RWPE2 (cell line): ENCODE data around the gene RGL1.

Source experiments
- ATAC-seq: fragments of 200-7000 bp; cut with Tn5 transposase; 3 replicates; pipeline ENCODE4 v1.9.1; 2021; ENCODE audit warnings: low read depth
- DNase-seq: peaks from one replicate; pipeline ENCODE4 v3.0.0-alpha.2; 2020; ENCODE audit warnings: low spot score
- H3K27ac ChIP-seq: fragments of 450-650 bp; 2 replicates; pipeline ENCODE4 v1.5.1; 2017; ENCODE audit warnings: mild to moderate bottlenecking; ENCODE audit not compliant: poor library complexity, severe bottlenecking
- H3K27me3 ChIP-seq: fragments of 250-450 bp; sonication (Bioruptor Pico); 2 replicates; pipeline ENCODE4 v1.5.1; 2021; ENCODE audit warnings: mild to moderate bottlenecking, moderate library complexity; ENCODE audit not compliant: insufficient read depth, poor library complexity, severe bottlenecking
- H3K36me3 ChIP-seq: fragments of 250-450 bp; sonication (Bioruptor Pico); 2 replicates; pipeline ENCODE4 v1.5.1; 2020; ENCODE audit warnings: low read depth, mild to moderate bottlenecking, moderate library complexity
- H3K4me1 ChIP-seq: fragments of 250-450 bp; sonication (Bioruptor Pico); 2 replicates; pipeline ENCODE4 v1.5.1; 2021; ENCODE audit warnings: mild to moderate bottlenecking, moderate library complexity; ENCODE audit not compliant: insufficient read depth, poor library complexity, severe bottlenecking
- H3K4me3 ChIP-seq: fragments of 250-450 bp; sonication (Bioruptor Pico); 2 replicates; pipeline ENCODE4 v1.5.1; 2021; ENCODE audit warnings: mild to moderate bottlenecking, moderate library complexity; ENCODE audit not compliant: severe bottlenecking
- H3K9me3 ChIP-seq: fragments of 250-450 bp; sonication (Bioruptor Pico); 2 replicates; pipeline ENCODE4 v1.5.1; 2021; ENCODE audit warnings: mild to moderate bottlenecking, moderate library complexity; ENCODE audit not compliant: severe bottlenecking
- CTCF ChIP-seq: fragments of 450-650 bp; IDR thresholded peaks from one replicate; pipeline ENCODE4 v1.5.1; 2017; ENCODE audit warnings: mild to moderate bottlenecking, moderate library complexity; ENCODE audit not compliant: poor library complexity, severe bottlenecking

The RGL1 gene

GRCh38 chr1:183876309-183876708 lies 71.4 kb downstream of the RGL1 start:
- H3K27ac ChIP-seq, result no peak overlapping the region
- H3K4me3 ChIP-seq, result no peak overlapping the region
- ATAC-seq (no peak), DNase-seq (no peak)
- H3K4me1 ChIP-seq, result peaks cover under 1% of the 10 kb centered on the region
- H3K9me3 ChIP-seq, result no peaks in the 10 kb centered on the region
- no peaks in the 10 kb centered on the region for H3K27me3 ChIP-seq
- H3K36me3 ChIP-seq, result no peaks in the 10 kb centered on the region
- no peak for TF ChIP-seq CTCF

DNA sequence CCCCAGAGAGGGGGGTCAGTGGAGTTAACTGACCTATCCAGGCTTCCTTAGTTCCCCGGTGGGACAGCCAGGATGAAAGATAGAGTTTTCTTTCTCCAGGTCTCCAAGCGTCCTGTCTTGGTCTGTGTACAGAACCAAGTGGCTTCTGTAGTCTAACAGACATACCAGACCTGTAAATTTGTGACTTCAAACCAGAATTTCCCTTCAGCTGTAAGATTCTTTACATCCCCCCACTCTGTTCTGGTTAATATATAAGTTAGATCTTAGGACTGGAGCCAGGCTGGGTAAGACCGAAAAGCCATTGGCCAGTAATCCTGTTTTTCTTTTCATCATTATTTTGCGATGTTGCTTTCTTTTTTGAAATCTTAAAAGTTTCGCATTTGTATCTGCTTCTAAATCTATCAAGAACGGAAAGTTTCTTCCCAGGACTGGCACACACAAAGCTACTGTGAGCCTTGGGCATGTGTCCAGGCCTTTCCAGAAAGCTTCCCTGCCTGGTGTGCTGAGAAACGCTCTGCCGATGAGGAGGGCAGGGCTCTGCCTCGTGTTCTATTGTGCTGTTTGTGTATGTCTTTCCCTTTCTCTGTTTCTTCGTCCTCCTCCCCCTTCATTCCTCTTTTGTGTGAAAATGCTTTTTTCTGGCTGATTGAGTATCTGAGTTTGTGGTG lies 72.3 kb downstream of the RGL1 start:
- H3K27ac ChIP-seq, result no peak overlapping the region
- TF ChIP-seq CTCF, result no peak

DNA sequence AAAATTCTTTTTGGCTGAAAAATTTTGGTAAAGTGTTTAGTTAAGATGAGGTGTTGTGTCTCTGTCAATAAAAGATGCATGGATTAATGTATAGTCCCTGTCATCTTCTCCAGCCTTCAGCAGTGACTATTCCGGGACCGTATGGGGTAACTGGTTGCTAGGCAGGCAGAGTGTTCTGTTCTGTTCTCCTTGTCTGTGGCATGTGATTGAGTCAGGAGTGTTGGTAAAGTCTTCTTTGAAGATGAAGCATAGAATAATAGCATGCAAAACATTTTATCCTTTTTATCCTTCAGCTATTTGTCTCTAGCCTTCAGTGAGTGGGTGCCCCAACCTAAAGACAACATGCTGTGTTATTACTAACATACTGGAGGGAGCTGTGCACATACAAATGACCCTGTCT lies 74.6 kb downstream of the RGL1 start:
- no peak overlapping the region for H3K27ac ChIP-seq
- no peaks in the 10 kb centered on the region for H3K36me3 ChIP-seq
- no peak for ATAC-seq
- H3K4me1 ChIP-seq, result peaks cover 11% of the 10 kb centered on the region
- no peaks in the 10 kb centered on the region for H3K27me3 ChIP-seq
- DNase-seq, result no peak
- H3K4me3 ChIP-seq, result no peak overlapping the region
- no peak for TF ChIP-seq CTCF
- no peaks in the 10 kb centered on the region for H3K9me3 ChIP-seq

More for the DNA sequence above, 72.3 kb downstream of the RGL1 start:
- ATAC-seq (no peak), DNase-seq (no peak)
- Histone ChIP-seq H3K36me3 (no peaks in the 10 kb centered on the region), H3K27me3 (no peaks in the 10 kb centered on the region), H3K4me1 (peaks cover 5% of the 10 kb centered on the region), H3K4me3 (no peak overlapping the region), H3K9me3 (no peaks in the 10 kb centered on the region)

- no peak for DNase-seq
- H3K4me1 ChIP-seq, result peaks cover 11% of the 10 kb centered on the region
- no peak overlapping the region for H3K27ac ChIP-seq
- no peaks in the 10 kb centered on the region for H3K36me3 ChIP-seq
- TF ChIP-seq CTCF, result no peak
- no peak for ATAC-seq
- H3K4me3 ChIP-seq, result no peak overlapping the region
- no peaks in the 10 kb centered on the region for H3K27me3 ChIP-seq
- H3K9me3 ChIP-seq, result no peaks in the 10 kb centered on the region
Measured at GRCh38 chr1:183879966-183880365, 75.0 kb downstream of the RGL1 start.

DNA sequence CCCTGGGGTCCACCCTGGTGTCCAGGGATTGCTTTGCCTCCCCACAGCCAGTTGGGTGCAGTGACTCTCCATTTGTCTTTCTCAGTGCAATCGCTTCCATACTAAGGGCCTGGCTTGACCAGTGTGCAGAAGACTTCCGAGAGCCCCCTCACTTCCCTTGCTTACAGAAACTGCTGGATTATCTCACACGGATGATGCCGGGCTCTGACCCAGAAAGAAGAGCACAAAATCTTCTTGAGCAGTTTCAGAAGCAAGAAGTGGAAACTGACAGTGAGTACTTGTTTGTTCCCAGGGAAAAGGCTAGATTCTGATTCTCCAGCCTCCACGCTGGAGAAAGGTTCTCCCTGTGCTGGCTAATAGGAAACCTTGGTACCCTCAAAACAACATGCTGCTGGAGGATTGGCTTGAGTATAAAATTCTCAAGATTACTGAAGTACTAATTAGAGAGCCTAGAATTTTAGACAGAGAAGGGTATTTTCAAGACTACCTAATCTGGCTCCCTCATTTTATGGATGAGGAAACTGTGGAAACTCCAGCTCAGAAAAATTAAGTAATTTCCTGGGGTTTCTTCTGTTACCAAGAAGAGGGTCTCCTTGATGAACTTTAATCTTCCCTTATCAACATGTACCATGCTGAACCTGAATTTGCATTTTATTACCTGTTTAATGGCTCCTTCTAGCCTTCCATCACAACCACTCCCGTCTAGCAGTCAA lies 75.8 kb downstream of the RGL1 start:
- H3K36me3 ChIP-seq, result no peaks in the 10 kb centered on the region
- no peak for ATAC-seq
- peaks cover 11% of the 10 kb centered on the region for H3K4me1 ChIP-seq
- H3K4me3 ChIP-seq, result no peak overlapping the region
- TF ChIP-seq CTCF, result no peak
- peak overlapping the region; percentile 31 for H3K27ac ChIP-seq
- no peaks in the 10 kb centered on the region for H3K9me3 ChIP-seq
- no peaks in the 10 kb centered on the region for H3K27me3 ChIP-seq
- DNase-seq, result no peak
